PC-3 (cell line): ENCODE data around the gene BOD1L2.

ENCODE experiments used
- CTCF ChIP-seq: fragments of 300-600 bp; sonication (generic); conservative IDR thresholded peaks from 2 replicates; pipeline ENCODE4 v1.5.1; 2017; ENCODE audit warnings: antibody characterized with exemption, low read depth, mild to moderate bottlenecking, low read length
- EZH2 ChIP-seq: fragments of 300-600 bp; sonication (generic); IDR thresholded peaks from one replicate; pipeline ENCODE4 v1.6.1; 2017; ENCODE audit warnings: antibody characterized with exemption, mild to moderate bottlenecking, low read length; ENCODE audit not compliant: unreplicated experiment
- EZH2phosphoT487 ChIP-seq: fragments of 300-600 bp; sonication (generic); IDR thresholded peaks from 2 replicates; pipeline ENCODE4 v1.6.1; 2018; ENCODE audit warnings: mild to moderate bottlenecking, antibody characterized with exemption, low read length, borderline replicate concordance

DNA sequence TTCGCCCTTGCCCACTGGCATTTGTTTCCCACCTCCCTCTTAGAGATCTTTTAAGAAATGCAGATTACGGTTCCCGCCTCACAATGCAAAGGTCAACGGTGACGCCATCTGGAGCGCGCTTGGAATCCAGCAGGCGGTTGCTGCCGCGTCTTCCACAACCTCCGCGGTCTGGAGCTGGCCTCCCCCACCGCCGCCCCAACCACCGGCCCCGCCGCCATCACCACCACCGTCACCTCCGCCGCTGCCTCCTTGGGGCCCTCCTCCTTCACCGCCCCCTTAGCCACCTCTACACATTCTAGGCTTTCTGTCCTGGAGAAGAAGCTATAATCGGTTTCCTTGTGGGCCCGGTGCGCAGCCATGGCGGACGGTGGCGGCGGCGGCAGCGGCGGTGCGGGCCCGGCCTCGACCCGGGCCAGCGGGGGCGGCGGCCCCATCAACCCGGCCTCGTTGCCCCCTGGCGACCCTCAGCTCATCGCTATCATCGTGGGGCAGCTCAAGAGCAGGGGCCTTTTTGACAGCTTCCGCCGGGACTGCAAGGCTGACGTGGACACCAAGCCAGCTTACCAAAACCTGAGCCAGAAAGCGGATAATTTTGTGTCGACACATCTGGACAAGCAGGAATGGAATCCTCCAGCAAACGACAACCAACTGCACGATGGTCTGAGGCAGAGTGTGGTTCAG lies at the start of gene BOD1L2:
- no peak for TF ChIP-seq CTCF
- no peak for TF ChIP-seq EZH2phosphoT487
- no peak for TF ChIP-seq EZH2
